ENCODE results near the gene RAPGEF1.

- TF ChIP-seq NR1H2 (CRISPR knock-in tag; IDR thresholded peaks at IDR 0.05) (no peak), ELK1 (CRISPR knock-in tag; IDR thresholded peaks at IDR 0.05) (no peak), BACH1 (tag; IDR thresholded peaks at IDR 0.05) (no peak), SETDB1 (IDR thresholded peaks at IDR 0.05; ENCODE audit: low read length) (no peak), CBX5 (IDR thresholded peaks at IDR 0.05; ENCODE audit: borderline replicate concordance, low read depth) (no peak)
These were observed 131.3 kb downstream of the RAPGEF1 start for GRCh38 chr9:131608493-131609037.
